Measurements from ENCODE around the gene SPATA16.

GRCh38 chr3:172958565-172958964 is 182.5 kb downstream of the SPATA16 start:
- no peak for TF ChIP-seq POLR2AphosphoS5 (IDR thresholded peaks at IDR 0.05)
- no peak for TF ChIP-seq POLR2A (IDR thresholded peaks at IDR 0.05)

Data from suprapubic skin (tissue), 4 donors.